Measurements from ENCODE around the gene SPDYC. TPM values are rescaled to one million over a fixed set of nuclear protein-coding genes. Genes with fewer than 3 reads are reported as not detected.

The SPDYC gene
- total and polyA plus RNA-seq, 2 of the 13 experiments (the other 11 are each of a cell fraction or from before 2014, with no cell fraction given): 0.15 to 0.33 TPM

DNA sequence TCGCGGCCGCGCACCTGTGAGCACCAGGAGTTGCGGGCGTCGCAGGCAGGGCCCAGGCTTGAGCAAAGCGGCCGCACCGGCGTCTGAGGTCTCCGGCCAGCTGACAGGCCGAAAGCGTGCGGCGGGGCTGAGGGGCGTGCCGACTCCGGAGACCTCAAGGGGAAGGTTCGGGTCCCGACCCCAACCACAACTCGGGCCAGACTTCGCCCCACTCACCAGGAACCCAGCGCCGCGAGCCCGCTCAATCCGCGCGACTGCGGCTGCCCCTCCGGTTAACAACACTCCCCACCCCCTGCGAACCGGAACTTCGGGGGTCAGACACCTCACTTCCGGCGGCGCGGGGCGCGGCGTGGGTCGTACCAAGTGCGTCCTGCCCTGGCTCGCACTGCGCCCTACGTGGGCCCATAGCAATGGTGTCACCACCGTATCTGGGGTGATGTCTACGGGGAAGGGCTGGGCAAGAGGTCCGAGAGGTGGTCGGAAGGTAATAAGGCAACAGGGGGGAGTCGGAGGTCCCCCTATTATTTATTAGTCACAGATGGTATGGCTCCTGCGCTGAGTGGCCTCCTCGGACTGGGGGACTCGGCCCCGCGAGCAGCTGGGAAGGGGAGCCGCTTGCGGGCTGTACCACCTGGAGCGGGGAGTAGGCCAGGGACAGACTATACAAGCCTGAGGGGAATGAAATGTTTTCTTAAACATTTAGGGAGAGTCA lies 35.6 kb upstream of the SPDYC start, which contains the start of gene SYVN1 (continued):
- TF ChIP-seq SRF (IDR thresholded peaks at IDR 0.05; ENCODE audit: low read depth, low read length) (no peak), ZNF382 (CRISPR knock-in tag; IDR thresholded peaks at IDR 0.05; ENCODE audit: borderline replicate concordance) (no peak), RBM39 (IDR thresholded peaks at IDR 0.05; ENCODE audit: low read depth, low read length, poor library complexity, severe bottlenecking) (peak; percentile 70), RFXANK (CRISPR knock-in tag; IDR thresholded peaks at IDR 0.05) (no peak), RFX3 (CRISPR knock-in tag; IDR thresholded peaks at IDR 0.05) (no peak), ZNF263 (CRISPR knock-in tag; IDR thresholded peaks at IDR 0.05) (no peak), KDM3A (CRISPR knock-in tag; IDR thresholded peaks at IDR 0.05; ENCODE audit: low read depth) (no peak; the same call in none of the 2 replicates), ZNF850 (CRISPR knock-in tag; conservative IDR thresholded peaks at IDR 0.05) (peak; percentile 50; the same call in 1 of the 2 replicates), ZNF12 (CRISPR knock-in tag; IDR thresholded peaks at IDR 0.05) (no peak), ZC3H4 (CRISPR knock-in tag; IDR thresholded peaks at IDR 0.05; ENCODE audit: borderline replicate concordance) (no peak), ZBTB7A (CRISPR knock-in tag; IDR thresholded peaks at IDR 0.05) (peak; percentile 65; the same call in 1 of the 2 replicates)
- TF ChIP-seq, protein P1, sequence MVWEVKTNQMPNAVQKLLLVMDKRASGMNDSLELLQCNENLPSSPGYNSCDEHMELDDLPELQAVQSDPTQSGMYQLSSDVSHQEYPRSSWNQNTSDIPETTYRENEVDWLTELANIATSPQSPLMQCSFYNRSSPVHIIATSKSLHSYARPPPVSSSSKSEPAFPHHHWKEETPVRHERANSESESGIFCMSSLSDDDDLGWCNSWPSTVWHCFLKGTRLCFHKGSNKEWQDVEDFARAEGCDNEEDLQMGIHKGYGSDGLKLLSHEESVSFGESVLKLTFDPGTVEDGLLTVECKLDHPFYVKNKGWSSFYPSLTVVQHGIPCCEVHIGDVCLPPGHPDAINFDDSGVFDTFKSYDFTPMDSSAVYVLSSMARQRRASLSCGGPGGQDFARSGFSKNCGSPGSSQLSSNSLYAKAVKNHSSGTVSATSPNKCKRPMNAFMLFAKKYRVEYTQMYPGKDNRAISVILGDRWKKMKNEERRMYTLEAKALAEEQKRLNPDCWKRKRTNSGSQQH (CRISPR knock-in tag; IDR thresholded peaks at IDR 0.05; ENCODE audit: low read depth): peak; percentile 79
- TF ChIP-seq, protein P2, sequence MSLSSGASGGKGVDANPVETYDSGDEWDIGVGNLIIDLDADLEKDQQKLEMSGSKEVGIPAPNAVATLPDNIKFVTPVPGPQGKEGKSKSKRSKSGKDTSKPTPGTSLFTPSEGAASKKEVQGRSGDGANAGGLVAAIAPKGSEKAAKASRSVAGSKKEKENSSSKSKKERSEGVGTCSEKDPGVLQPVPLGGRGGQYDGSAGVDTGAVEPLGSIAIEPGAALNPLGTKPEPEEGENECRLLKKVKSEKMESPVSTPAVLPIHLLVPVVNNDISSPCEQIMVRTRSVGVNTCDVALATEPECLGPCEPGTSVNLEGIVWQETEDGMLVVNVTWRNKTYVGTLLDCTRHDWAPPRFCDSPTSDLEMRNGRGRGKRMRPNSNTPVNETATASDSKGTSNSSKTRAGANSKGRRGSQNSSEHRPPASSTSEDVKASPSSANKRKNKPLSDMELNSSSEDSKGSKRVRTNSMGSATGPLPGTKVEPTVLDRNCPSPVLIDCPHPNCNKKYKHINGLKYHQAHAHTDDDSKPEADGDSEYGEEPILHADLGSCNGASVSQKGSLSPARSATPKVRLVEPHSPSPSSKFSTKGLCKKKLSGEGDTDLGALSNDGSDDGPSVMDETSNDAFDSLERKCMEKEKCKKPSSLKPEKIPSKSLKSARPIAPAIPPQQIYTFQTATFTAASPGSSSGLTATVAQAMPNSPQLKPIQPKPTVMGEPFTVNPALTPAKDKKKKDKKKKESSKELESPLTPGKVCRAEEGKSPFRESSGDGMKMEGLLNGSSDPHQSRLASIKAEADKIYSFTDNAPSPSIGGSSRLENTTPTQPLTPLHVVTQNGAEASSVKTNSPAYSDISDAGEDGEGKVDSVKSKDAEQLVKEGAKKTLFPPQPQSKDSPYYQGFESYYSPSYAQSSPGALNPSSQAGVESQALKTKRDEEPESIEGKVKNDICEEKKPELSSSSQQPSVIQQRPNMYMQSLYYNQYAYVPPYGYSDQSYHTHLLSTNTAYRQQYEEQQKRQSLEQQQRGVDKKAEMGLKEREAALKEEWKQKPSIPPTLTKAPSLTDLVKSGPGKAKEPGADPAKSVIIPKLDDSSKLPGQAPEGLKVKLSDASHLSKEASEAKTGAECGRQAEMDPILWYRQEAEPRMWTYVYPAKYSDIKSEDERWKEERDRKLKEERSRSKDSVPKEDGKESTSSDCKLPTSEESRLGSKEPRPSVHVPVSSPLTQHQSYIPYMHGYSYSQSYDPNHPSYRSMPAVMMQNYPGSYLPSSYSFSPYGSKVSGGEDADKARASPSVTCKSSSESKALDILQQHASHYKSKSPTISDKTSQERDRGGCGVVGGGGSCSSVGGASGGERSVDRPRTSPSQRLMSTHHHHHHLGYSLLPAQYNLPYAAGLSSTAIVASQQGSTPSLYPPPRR (CRISPR knock-in tag; IDR thresholded peaks at IDR 0.05; ENCODE audit: borderline replicate concordance): peak; percentile 45
- TF ChIP-seq, protein P3, sequence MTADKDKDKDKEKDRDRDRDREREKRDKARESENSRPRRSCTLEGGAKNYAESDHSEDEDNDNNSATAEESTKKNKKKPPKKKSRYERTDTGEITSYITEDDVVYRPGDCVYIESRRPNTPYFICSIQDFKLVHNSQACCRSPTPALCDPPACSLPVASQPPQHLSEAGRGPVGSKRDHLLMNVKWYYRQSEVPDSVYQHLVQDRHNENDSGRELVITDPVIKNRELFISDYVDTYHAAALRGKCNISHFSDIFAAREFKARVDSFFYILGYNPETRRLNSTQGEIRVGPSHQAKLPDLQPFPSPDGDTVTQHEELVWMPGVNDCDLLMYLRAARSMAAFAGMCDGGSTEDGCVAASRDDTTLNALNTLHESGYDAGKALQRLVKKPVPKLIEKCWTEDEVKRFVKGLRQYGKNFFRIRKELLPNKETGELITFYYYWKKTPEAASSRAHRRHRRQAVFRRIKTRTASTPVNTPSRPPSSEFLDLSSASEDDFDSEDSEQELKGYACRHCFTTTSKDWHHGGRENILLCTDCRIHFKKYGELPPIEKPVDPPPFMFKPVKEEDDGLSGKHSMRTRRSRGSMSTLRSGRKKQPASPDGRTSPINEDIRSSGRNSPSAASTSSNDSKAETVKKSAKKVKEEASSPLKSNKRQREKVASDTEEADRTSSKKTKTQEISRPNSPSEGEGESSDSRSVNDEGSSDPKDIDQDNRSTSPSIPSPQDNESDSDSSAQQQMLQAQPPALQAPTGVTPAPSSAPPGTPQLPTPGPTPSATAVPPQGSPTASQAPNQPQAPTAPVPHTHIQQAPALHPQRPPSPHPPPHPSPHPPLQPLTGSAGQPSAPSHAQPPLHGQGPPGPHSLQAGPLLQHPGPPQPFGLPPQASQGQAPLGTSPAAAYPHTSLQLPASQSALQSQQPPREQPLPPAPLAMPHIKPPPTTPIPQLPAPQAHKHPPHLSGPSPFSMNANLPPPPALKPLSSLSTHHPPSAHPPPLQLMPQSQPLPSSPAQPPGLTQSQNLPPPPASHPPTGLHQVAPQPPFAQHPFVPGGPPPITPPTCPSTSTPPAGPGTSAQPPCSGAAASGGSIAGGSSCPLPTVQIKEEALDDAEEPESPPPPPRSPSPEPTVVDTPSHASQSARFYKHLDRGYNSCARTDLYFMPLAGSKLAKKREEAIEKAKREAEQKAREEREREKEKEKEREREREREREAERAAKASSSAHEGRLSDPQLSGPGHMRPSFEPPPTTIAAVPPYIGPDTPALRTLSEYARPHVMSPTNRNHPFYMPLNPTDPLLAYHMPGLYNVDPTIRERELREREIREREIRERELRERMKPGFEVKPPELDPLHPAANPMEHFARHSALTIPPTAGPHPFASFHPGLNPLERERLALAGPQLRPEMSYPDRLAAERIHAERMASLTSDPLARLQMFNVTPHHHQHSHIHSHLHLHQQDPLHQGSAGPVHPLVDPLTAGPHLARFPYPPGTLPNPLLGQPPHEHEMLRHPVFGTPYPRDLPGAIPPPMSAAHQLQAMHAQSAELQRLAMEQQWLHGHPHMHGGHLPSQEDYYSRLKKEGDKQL (CRISPR knock-in tag; IDR thresholded peaks at IDR 0.05; ENCODE audit: low read depth): no peak
- TF ChIP-seq, protein P4, sequence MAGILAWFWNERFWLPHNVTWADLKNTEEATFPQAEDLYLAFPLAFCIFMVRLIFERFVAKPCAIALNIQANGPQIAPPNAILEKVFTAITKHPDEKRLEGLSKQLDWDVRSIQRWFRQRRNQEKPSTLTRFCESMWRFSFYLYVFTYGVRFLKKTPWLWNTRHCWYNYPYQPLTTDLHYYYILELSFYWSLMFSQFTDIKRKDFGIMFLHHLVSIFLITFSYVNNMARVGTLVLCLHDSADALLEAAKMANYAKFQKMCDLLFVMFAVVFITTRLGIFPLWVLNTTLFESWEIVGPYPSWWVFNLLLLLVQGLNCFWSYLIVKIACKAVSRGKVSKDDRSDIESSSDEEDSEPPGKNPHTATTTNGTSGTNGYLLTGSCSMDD (CRISPR knock-in tag; IDR thresholded peaks at IDR 0.05): 0 out of 2 replicates have a peak, but pooled peaks have one; percentile 14

Data from HepG2 (cell line).